Activated CD4-positive, alpha-beta T cell treated with anti-CD3 and anti-CD28 coated beads, Interleukin-2, amount 50 U/mL, for 4 hours (primary cell): ENCODE results near the gene RNU6-9.

Experiments
- DNase-seq, 2 experiments: peaks; one replicate each; pipeline ENCODE4 v3.0.0-alpha.2; 2020

RNU6-9 gene

DNA sequence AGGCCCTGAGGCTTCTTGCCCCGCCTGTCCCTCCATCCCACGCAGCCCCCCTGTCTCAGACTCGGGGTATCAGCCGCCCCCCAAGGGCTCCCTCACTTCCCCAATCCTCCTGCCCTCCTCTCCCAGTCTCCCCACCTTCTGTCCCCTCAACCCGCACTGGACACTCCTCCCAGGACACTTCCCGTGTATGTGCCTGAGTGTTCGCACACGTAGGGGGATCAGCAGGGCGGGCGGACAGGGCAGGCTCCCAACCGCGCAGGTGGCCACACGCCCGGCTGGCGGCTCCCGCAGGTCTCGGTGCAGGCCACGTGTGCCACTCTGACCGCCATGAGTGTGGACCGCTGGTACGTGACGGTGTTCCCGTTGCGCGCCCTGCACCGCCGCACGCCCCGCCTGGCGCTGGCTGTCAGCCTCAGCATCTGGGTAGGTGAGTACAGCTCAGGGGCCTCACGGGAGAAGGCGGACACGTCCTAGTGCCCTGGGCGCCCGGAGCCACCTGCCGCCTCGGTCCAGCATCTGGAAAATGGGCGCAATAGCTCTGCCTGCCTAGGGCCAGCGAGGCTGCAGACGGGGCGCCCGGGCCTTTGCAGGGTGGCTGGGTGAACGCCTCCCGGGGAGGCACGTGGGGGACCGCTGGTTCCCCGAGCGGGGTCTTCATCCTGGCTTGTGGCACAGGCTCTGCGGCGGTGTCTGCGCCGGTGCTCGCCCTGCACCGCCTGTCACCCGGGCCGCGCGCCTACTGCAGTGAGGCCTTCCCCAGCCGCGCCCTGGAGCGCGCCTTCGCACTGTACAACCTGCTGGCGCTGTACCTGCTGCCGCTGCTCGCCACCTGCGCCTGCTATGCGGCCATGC, 26.1 kb downstream of the RNU6-9 start:
- peak; percentile 35 to 46 for DNase-seq

DNA sequence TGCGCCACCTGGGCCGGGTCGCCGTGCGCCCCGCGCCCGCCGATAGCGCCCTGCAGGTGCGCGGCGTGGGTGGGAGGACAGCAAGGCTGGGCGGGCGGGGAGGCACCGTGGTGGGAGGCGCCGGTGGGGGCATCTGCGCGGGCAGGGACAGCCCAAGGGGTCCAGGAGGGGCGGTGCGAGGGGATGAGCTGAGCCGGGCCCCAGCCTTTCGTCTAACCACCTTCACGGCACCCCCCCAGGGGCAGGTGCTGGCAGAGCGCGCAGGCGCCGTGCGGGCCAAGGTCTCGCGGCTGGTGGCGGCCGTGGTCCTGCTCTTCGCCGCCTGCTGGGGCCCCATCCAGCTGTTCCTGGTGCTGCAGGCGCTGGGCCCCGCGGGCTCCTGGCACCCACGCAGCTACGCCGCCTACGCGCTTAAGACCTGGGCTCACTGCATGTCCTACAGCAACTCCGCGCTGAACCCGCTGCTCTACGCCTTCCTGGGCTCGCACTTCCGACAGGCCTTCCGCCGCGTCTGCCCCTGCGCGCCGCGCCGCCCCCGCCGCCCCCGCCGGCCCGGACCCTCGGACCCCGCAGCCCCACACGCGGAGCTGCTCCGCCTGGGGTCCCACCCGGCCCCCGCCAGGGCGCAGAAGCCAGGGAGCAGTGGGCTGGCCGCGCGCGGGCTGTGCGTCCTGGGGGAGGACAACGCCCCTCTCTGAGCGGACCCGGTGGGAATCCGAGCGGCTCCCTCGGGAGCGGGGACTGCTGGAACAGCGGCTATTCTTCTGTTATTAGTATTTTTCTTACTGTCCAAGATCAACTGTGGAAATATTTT, 27.0 kb downstream of the RNU6-9 start:
- DNase-seq = peak; percentile 53 to 65

DNA sequence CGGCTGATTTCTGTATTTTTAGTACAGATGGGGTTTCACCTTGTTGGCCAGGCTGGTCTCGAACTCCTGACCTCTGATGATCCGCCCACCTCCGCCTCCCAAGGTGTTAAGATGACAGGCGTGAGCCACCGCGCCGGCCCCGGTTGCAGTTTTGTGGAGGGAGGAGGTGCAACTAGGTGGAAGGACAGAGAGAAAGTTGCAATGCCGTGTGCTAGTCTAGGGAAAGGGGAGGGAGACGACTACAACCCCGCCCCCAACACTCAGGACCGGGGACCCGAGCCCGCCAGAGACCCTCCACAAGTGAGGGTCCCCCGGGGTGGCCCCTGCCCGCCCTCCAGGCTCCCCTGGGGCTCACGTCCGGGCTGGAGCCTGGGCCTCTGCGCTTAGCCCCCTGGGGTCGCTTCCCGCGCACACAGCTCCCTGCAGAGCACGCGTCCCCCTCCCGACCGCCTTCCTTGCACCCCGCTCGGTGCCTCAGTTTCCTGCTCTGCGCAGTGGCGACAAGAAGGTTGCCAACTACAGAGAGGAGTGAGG, 31.3 kb downstream of the RNU6-9 start:
- no peak for DNase-seq

DNA sequence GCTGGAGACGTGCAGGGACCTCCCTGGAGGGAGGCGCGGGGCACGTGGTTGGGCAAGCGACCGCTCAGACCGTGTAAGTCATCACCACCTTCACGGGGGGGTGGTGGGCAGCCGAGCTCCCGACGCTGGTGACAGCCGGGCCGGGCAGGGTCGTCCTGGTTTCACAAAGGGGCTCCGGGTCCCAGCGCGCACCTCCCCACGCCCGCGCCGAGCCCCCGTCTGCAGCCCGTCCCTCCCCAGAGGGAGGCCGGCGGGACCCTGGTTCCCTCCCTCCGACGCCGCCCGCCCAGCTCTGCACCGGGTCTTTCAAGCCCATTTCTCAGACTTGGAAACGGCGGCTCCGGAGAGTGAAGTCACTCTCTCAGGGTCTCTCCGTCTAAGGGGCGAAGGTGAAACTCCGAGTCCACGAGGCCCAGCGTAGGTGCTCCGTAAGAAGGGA, 31.8 kb downstream of the RNU6-9 start:
- DNase-seq = peak in 1 of 2 experiments; percentile 55

DNA sequence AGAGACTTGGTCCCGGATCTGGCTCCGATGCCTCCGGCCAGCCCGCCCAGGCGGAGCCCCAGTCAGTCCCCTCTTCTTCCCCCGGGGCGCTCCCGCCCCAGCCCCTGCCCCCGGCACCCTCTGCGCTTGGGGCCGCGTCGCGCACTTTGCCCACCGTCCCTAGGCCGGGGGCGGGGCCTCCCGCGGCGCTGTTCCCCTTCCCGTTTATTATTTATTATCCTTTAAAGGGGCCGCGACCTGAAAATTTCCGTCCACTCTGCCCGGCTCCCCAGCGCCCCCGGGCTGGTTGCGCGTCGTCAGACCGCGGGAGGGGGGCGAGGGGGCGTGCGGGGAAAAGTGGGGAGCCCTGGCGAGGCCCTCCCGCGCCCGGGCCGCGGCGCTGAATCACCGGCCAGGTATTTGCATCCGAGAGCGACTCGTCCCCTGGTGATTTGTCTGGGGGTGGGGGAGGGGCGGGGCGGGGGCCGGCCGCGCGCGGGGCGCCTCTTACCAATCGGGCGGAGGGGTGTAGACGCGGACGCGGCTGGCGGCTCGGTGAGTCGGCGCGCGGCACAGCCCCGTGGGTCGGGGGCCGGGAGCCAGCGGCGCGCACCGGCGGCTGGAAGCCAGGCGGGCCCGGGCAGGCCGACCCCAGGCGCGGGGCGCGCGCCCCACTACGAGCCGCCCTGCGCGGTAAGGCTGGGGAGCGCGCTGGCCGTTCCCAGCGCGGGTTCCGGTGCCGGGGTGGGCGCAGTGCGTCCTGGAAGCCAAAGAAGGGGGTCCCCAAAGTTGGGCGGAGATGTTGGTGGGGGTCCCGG, 32.4 kb downstream of the RNU6-9 start, which contains the start of gene ARID3A:
TSS of gene ARID3A (plus strand) at position 510 of the 797 bp plus-strand sequence. CDS start 3,494 bp downstream, outside the sequence.
- peak; percentile 62 to 63 for DNase-seq

DNA sequence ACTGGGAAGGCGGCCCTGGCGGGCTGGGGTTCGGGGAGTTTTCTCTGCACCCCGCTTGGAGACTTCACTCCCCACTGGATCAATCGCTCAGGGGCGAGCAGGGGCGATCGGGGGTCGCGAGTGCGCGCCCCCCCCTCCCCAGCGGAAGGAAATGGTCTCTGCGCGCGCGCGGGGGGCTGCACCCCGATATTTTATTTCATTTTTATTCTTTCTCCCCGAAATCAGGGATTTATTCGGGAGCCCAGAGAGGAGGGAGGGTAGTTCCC, 33.0 kb downstream of the RNU6-9 start:
- DNase-seq = no peak

DNA sequence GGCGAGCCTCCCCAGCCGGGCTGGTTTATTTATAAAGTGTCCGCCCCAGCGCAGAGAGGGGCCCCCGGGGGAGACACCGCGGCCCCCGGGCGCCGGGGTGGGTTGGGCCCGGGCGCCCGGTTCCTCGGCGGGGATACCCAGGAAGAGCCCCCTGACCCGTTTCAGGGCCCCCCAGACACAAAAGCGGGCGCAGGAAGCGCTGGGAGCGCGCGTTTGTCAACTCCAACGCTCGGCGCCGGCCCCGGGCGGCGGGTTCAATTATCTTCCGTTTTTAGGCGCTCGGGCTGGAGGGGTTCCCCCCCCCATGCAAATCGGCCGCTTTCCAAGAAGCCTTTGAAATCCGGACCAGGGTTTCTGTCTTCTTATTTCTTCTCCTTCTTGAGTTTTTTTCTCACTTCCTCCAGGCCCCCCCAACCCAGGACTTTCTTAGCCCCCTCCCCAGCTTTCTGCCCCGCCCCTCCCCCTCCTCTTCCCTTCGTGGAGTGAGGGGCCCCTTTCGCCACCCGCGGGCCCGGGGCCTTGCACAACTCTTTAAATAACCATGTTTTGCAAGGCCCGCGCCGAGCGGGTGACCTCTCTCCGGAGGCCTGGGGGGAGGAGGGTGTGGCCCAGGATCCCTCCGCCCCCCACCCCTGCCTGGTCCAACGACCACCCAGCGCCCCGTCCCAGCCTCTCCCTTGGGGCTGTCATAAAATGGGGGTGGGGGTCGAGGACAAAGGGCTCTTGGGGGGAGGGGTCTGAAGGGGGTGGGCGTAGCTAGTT, 33.5 kb downstream of the RNU6-9 start:
- no peak for DNase-seq

DNA sequence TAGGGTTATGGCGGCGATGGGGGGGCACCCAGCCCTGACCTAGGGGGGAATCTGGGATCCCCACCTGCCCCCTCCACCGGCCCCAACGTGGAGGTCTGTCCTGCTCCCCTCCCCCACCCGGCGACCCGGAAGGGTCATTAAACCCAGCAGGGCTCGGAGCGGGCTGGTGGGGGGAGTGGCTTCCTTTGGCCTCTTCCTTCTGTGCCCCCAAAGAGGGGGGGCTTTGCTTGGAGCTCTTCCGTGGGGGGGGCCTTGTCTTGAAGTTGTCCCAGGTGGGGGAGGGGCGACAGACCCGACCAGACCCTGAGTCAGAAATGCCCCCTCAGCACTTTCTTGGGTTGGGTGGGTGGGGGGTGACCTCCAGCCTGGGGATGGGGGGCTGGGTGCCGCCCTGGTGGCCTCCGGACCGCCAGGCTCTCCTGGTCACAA, 34.1 kb downstream of the RNU6-9 start:
- DNase-seq = no peak

DNA sequence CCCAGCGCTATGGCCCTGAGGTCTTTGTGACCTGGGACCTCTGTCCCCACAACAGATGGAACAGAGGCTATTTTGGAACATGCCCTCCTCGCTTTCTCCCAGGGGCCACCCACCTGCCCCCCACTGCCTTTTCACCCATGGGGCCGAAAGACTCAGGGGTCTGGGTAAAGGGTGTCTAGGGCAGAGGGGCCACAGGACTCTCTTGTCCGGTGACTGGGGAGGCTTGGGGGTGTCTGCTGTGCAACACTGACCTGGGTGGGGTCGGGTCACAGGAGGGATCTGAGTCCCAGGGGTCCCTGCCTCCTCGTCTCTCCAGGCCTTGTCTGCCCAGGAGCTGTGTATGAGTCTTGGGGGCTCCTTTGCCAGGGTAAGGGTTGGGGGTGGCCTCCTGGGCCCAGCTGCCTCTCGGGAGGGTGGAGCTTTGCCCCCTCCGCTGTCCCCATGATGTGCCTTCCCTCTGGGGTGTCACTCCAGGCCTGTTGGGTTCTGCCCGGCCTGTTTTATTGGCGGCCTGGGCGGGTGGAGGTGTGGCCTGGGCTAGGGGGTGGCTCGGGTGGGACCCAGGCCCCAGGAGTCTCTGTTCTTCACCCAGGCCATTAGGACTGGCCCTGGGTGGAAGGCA, 34.6 kb downstream of the RNU6-9 start:
- DNase-seq = no peak

DNA sequence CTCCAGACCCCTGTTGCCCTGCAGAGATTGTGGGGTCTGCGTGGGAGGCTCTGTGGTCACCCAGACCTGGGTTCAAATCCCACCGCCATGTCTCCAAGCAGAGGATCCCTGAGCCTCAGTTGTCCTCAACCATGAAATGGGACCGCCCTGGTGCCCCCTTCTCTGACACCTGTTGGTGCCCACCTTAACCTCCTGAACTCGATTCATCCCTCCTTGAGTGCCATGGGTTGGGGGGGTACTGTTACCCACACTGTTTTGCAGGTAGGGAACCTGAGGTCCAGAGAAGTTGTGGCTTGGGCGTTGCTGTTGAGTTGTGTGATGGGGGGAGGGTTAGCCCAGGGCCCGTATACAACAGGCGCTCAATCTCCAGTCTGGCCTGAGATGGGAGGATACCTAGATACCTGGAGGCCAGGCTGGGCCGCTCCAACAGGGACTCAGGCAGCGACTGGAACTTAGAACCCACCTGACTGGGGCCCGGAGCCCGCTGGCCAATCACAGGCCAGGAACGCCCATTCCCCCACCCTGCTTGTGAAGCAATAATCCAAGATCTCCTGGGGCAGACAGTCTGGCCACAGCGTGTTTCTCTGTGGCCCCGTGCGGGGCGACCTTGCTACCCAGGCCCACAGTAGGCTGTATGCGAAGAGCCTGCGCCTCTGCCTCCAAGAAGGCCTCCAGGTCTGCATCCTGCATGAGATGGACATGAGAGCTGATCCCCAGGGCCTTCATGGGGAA, 35.4 kb downstream of the RNU6-9 start:
- DNase-seq = no peak

DNA sequence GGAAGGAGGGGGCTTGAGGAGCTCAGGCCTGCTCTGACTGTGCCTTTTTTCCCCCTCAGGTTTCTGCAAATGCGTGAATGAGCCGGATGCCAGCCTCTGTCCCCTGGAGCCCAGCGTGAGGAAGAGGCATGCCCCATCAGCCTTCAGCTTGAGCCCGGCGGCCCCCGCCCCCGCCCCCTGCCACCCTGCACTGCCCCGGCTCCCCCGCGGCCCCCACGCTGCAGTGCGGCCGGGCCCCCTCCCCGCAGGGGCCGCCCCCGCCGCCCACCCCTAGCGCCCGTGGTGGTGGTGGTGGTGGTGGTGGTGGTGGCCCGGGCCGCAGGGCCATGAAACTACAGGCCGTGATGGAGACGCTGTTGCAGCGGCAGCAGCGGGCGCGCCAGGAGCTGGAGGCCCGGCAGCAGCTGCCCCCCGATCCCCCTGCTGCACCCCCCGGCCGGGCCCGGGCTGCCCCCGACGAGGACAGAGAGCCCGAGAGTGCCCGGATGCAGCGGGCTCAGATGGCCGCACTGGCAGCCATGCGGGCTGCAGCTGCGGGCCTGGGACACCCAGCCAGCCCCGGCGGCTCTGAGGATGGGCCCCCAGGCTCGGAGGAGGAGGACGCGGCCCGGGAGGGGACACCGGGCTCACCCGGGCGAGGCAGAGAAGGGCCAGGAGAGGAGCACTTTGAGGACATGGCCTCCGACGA, 36.1 kb downstream of the RNU6-9 start:
- no peak for DNase-seq

DNA sequence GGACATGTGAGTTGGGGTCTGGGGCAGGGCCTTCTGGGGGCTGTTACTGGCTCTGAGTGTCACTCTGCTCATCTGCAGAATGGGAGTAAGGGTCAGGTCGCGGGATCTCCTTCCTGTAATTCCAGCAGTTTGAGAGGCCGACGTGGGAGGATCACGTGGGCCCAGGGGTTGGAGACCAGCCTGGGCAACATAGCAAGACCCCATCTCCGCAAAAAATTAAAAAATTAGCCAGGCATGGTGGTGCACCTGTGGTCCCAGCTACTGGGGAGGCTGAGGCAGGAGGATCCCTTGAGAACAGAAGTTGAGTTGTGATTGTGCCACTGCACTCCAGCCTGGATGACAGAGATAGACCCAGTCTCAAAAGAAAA, 36.6 kb downstream of the RNU6-9 start:
- DNase-seq = no peak

DNA sequence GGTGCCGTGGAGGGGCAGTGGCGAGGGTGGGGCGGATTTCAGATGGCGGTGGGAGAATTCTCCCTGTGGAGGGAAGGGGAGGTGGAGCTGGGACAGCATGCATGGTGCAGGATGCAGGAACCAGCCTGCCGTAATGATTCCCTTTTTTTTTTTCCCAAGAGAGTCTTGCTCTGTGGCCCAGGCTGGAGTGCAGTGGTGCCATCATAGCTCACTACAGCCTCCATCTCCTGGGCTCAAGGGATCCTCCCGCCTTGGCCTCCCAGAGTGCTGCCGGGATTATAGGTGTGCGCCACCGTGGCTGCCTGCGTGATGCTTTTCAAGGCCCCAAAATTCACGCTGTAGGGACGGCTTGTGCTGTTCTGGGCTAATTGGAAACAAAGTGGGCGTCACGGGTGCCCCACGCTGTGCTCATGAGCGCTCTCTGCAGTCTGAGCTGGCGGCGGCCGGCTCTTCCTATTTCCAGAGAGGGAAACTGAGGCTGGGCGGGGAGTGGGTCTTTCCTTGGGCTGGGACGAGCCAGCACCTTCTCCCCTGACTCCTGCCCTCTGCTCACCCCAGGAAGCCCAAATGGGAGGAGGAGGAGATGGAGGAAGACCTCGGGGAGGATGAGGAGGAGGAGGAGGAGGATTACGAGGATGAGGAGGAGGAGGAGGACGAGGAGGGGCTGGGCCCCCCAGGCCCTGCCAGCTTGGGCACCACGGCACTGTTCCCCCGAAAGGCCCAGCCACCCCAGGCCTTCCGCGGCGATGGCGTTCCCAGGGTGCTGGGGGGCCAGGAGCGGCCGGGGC, 38.8 kb downstream of the RNU6-9 start:
- DNase-seq = no peak

DNA sequence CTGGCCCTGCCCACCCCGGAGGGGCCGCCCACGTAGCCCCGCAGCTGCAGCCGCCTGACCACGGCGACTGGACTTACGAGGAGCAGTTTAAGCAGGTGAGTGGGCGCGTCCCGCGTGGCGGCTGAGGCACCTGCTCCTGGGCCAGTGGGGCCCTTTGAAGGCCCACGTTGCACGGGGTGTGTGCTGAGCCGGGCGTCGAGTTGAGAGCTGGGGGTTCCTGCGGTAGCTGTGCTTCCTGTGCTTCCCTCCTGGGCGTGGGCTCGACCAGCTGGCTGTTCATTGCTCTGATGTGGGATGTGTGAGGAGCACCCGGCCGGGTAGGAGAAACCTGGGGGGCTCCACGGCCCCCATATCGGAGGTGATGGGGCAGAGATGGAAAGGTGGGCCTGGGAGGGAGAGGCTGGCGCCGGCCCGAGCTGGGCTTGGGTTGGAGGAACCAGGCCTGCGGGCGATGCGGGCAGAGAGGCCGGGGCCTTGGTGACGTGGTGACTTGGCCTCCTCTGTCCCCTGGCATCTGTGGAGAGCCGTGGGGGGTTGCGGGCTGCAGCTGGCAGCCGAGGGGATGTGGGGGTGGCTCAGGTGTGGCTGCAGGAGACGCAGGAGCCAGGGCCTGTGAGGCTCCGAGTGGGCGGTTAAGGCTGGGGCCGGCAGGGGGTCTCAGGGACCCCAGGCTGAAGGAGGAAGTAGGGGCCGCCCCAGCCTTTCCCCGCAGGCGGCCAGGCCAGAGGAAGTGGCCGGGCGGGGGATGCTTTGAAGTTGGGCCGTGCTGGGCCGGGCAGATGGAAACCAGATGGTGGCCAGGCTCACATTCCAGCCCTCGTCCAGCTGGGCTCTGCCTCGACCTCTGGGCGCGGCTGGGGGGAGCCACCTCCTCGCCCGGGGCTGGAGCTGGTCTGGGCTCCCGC, 39.6 kb downstream of the RNU6-9 start:
- peak in 1 of 2 experiments; percentile 34 for DNase-seq

DNA sequence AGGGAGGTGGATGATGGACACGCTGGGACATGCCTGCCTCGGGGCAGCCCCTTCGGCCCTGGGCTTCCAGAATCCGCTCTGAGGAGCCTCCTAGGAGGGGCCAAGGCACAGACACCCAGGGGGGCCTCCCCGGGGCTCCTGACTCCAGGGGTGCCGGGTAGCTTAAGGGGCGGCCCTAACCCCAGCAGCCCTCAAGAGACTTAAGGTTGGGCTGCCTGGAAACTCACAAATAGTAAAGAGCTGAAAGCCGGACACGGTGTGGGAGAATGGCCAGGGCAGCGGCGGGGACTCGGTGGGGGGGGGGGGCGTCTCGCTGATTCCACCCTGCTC, 40.2 kb downstream of the RNU6-9 start:
- no peak for DNase-seq

DNA sequence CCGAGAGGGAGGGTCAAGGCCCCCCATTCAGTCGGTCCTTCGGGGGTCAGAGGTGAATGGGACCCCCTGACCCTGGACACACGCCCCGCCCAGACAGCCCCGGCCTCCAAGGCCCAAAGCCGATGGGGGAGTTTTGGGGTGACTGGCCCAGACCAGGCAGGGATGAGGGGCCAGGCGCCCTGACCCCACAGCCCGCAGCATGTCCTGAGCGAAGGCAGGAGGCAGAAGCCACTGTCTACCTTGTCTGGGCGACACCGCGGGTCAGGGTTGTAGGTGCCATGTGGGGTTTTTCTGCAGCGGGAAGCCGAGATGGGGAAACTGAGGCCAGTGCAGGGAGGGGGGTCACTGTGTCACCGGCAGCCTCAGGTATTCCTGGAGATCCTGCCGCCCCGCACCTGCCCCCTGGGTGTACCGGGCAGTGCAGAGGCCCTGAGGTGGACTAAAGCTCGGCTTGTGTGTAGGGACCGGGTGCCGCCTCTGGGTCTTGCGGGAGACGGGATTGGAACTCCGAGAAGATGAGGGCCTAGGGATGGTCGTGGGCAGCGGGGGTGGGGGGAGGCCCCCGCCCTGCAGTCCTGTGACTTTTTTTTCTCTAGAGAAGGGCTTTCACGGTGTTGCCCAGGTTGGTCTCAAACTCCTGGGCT, 41.0 kb downstream of the RNU6-9 start:
- no peak for DNase-seq

DNA sequence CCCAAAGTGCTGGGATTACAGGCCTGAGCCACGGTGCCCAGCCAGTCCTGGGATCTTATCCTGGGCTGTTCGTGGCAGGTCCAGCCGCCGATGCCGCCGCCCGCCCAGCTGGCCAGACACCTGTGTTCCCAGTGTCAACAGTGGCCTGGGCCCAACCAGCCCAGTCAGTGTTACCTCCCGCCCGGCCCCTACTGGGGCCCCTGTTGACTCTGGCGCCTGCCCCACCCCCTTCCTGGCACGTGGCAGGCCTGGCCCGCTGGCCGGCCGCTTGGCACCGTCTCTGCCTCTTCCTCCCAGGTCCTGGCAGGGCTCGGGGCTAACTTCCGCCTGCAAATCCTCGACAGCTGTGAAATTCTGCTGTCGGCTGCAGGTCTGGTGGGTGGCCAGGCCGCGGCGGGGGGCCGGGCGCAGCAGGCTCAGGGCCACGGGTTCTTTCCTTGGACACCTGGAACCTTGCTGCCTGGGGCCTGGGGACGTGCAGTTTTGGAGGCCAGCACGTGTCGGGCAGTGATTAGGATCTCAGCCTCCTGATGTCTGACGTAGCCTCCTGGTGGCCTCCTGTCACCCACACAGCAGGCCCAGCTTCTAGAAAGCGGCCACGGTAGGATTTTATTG, 41.7 kb downstream of the RNU6-9 start:
- DNase-seq = no peak

DNA sequence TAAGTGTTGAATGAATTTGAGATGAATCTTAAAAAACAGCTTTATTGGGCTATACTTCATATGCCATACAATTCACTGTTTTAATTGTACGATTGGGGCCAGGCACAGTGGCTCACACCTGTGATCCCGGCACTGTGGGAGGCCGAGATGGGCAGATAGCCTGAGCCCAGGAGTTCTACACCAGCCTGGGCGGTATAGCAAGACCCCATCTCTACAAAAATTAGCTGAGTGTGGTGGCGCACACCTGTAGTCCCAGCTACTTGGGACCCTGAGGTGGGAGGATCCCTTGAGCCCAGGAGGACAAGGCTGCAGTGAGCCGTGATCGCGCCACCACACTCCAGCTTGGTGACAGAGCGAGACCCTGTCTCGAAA, 42.9 kb downstream of the RNU6-9 start:
- no peak for DNase-seq
